K562 (cell line): ENCODE measurements around the gene SLC25A44. TPM values are rescaled to one million over a fixed set of nuclear protein-coding genes. Genes with fewer than 3 reads are reported as not detected.

ENCODE experiments used
- ARID1B ChIP-seq: fragments of 450-650 bp; IDR thresholded peaks from 2 replicates; pipeline ENCODE4 v1.6.1; 2016; ENCODE audit warnings: antibody characterized with exemption, mild to moderate bottlenecking, inconsistent platforms
- ATF1 ChIP-seq, 2 experiments: fragments of 450-650 bp in 1 of 2; IDR thresholded peaks; 2 replicates each; pipeline ENCODE4 v1.6.1; 2016; ENCODE audit warnings: missing compliant biosample characterization in 1 of 2, missing genetic modification characterization in 1 of 2
- KAT8 ChIP-seq: fragments of 450-650 bp; IDR thresholded peaks from 2 replicates; pipeline ENCODE4 v1.6.1; 2016; ENCODE audit warnings: low read depth, mild to moderate bottlenecking
- SMARCA4 ChIP-seq: fragments of 450-650 bp; IDR thresholded peaks from 2 replicates; pipeline ENCODE4 v1.6.1; 2016
- SOX6 ChIP-seq: fragments of 450-650 bp; IDR thresholded peaks from 2 replicates; pipeline ENCODE4 v1.6.1; 2014; ENCODE audit warnings: mild to moderate bottlenecking
- ZBTB11 ChIP-seq, 3 experiments: fragments of 200-800 bp in 1 of 3; fragments of 250-450 bp in 1 of 3; fragments of 450-650 bp in 1 of 3; sonication (Bioruptor Pico) in 1 of 3; sonication (Bioruptor generic) in 1 of 3; formaldehyde crosslinking in 1 of 3; IDR thresholded peaks; 2 replicates each; pipeline versions ENCODE4 v1.6.1 to v1.8.0; 2016 to 2022; ENCODE audit warnings: mild to moderate bottlenecking in 2 of 3, missing genetic modification characterization in 2 of 3, missing compliant biosample characterization in 1 of 3, moderate library complexity in 1 of 3
- ZBTB40 ChIP-seq, 2 experiments: fragments of 450-650 bp in 1 of 2; sonication (generic) in 1 of 2; formaldehyde crosslinking in 1 of 2; IDR thresholded peaks; 2 replicates each; pipeline versions ENCODE4 v1.7.1 to v1.9.0; 2016 to 2022; ENCODE audit warnings: inconsistent platforms in 1 of 2, mild to moderate bottlenecking in 1 of 2, missing genetic modification reagents in 1 of 2
- ZNF24 ChIP-seq: fragments of 450-650 bp; IDR thresholded peaks from 2 replicates; pipeline ENCODE4 v1.6.1; 2016
- polyA plus RNA-seq, 8 experiments: library from polyadenylated mRNA; depleted of rRNA in 4 of 8; stranded (reverse) in 5 of 8; unstranded in 3 of 8; fragments of >200 nt; fragmentation: Nextera tagmentation in 2 of 8; fragmentation: Illumina TruSeq in 1 of 8; extraction: Ambion mirVana in 2 of 8; extraction: Trizol in 1 of 8; gene quantifications; 2 replicates each; pipeline versions ENCODE4 v1.2.1 to v1.2.3, GENCODE V29; 2011 to 2014; ENCODE audit warnings: inconsistent platforms in 1 of 8, missing spikeins in 1 of 8
- total RNA-seq, 7 experiments: library from RNA; depleted of rRNA in 6 of 7; stranded (reverse); fragments of >200 nt in 6 of 7; fragmentation: Illumina TruSeq in 2 of 7; extraction: Trizol in 2 of 7; gene quantifications; 2 replicates each; pipeline versions ENCODE4 v1.2.1 to v1.2.3, GENCODE V29; 2011 to 2021; ENCODE audit warnings: low replicate concordance in 1 of 7
- TF ChIP-seq, protein P1 (sequence below): fragments of 250-450 bp; sonication (Bioruptor Pico); IDR thresholded peaks from 2 replicates; pipeline ENCODE4 v1.5.0; 2021; ENCODE audit warnings: mild to moderate bottlenecking, borderline replicate concordance

The SLC25A44 gene
- total and polyA plus RNA-seq, 9 of the 15 experiments (the other 6 are each of a cell fraction or from before 2014, with no cell fraction given), result 4.4 to 22.8 (median 12.5) TPM

DNA sequence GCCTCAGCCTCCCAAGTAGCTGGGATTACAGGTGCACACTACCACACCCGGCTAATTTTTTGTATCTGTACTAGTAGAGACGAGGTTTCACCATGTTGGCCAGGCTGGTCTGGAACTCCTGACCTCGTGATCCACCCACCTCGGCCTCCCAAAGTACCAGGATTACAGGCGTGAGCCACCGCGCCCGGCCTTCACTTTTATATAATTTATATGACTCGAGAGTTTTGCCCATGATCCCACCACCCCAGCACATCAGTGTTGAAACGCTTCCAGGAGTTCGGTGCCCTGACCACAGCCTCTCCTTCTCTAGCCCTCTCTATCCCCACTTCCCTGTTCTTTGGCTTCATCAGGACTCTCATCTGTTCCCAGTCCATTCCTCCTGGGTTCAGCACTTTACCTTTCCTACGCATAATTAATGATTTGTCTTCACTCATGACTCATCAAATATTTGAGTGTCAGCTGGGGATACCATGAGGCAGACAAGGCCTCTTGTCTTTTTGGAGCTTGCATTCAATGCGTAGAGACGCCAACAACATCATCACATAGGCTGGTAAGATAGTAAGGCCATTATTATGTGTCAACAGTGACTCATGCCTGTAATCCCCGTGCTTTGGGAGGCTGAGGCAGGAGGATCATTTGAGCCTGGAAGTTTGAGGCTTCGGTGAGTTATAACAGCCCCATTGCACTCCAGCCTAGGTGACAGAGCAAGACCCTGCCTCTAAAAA is 20.3 kb downstream of the SLC25A44 start (continued):
- TF ChIP-seq, protein P1, sequence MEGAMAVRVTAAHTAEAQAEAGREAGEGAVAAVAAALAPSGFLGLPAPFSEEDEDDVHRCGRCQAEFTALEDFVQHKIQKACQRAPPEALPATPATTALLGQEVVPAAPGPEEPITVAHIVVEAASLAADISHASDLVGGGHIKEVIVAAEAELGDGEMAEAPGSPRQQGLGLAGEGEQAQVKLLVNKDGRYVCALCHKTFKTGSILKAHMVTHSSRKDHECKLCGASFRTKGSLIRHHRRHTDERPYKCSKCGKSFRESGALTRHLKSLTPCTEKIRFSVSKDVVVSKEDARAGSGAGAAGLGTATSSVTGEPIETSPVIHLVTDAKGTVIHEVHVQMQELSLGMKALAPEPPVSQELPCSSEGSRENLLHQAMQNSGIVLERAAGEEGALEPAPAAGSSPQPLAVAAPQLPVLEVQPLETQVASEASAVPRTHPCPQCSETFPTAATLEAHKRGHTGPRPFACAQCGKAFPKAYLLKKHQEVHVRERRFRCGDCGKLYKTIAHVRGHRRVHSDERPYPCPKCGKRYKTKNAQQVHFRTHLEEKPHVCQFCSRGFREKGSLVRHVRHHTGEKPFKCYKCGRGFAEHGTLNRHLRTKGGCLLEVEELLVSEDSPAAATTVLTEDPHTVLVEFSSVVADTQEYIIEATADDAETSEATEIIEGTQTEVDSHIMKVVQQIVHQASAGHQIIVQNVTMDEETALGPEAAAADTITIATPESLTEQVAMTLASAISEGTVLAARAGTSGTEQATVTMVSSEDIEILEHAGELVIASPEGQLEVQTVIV (CRISPR knock-in tag), result no peak
- no peak for TF ChIP-seq KAT8
- TF ChIP-seq ATF1 (CRISPR knock-in tag; IDR thresholded peaks at IDR 0.05), result no peak
- TF ChIP-seq ATF1 (tag; IDR thresholded peaks at IDR 0.05), result 0 out of 2 replicates have a peak, but pooled peaks have one; percentile 11
- peak; percentile 69 for TF ChIP-seq SMARCA4
- TF ChIP-seq ZNF24, result 0 out of 2 replicates have a peak, but pooled peaks have one; percentile 27
- TF ChIP-seq ARID1B, result peak; percentile 66
- TF ChIP-seq SOX6, result 0 out of 2 replicates have a peak, but pooled peaks have one; percentile 36
- no peak for TF ChIP-seq ZBTB40 (IDR thresholded peaks at IDR 0.05)
- no peak for TF ChIP-seq ZBTB40 (CRISPR knock-in tag; IDR thresholded peaks at IDR 0.05)
- TF ChIP-seq ZBTB11 (CRISPR knock-in tag; IDR thresholded peaks at IDR 0.05), result 0 out of 6 replicates have a peak, but pooled peaks of 1 of the 3 experiments have one; percentile 9
